Caco-2 (cell line): Measurements from ENCODE around the gene RHEBL1. TPM values are rescaled to one million over a fixed set of nuclear protein-coding genes. Genes with fewer than 3 reads are reported as not detected.

Experiments
- BruUV-seq: library from RNA; stranded (reverse); fragments of 400-500 nt; replicated peaks from 2 replicates; lab custom pipeline; 2021; lab: Mats Ljungman, UMichigan
- CTCF ChIA-PET: fragments of 300-600 bp; sonication (Branson Sonifier 250); formaldehyde crosslinking; loops from one replicate; lab custom pipeline; 2022; ENCODE audit warnings: antibody characterized with exemption; lab: Charles Lee
- POLR2A ChIA-PET: fragments of 300-600 bp; sonication (Branson Sonifier 250); formaldehyde crosslinking; loops from one replicate; lab custom pipeline; 2022; ENCODE audit warnings: antibody characterized with exemption; lab: Charles Lee
- DNase-seq, 2 experiments: peaks; one replicate each; pipeline versions ENCODE4 v3.0.0 to v3.0.0-alpha.2; 2020 to 2022
- H3K27me3 ChIP-seq: replicated peaks from 2 replicates; pipeline ENCODE4 v1.6.0; 2011; ENCODE audit warnings: low read length; ENCODE audit not compliant: control insufficient read depth, insufficient read depth
- H3K36me3 ChIP-seq: 2 replicates; pipeline ENCODE4 v1.5.1; 2011; ENCODE audit warnings: low read length; ENCODE audit not compliant: control insufficient read depth, insufficient read depth
- H3K4me1 ChIP-seq: fragments of 250-450 bp; sonication (Bioruptor Pico); 2 replicates; pipeline ENCODE4 v1.5.1; 2020; ENCODE audit warnings: mild to moderate bottlenecking
- H3K4me3 ChIP-seq: 2 replicates; pipeline ENCODE4 v1.5.1; 2011; ENCODE audit warnings: low read depth, mild to moderate bottlenecking, control low read depth, low read length
- H3K9me3 ChIP-seq: fragments of 250-450 bp; sonication (Bioruptor Pico); 2 replicates; pipeline ENCODE4 v1.5.1; 2020; ENCODE audit warnings: mild to moderate bottlenecking, moderate library complexity
- H3K27ac Mint-ChIP-seq: one replicate; pipeline ENCODE4 v1.8.0; 2022; ENCODE audit warnings: mixed read lengths; ENCODE audit not compliant: unreplicated experiment
- H3K27me3 Mint-ChIP-seq: one replicate; pipeline ENCODE4 v1.8.0; 2022; ENCODE audit warnings: mixed read lengths; ENCODE audit not compliant: insufficient read depth, unreplicated experiment
- H3K36me3 Mint-ChIP-seq: one replicate; pipeline ENCODE4 v1.8.0; 2022; ENCODE audit warnings: mild to moderate bottlenecking, mixed read lengths; ENCODE audit not compliant: insufficient read depth, unreplicated experiment
- H3K4me1 Mint-ChIP-seq: one replicate; pipeline ENCODE4 v1.8.0; 2022; ENCODE audit warnings: low read depth, mixed read lengths; ENCODE audit not compliant: unreplicated experiment
- H3K4me3 Mint-ChIP-seq: one replicate; pipeline ENCODE4 v1.8.0; 2022; ENCODE audit warnings: mild to moderate bottlenecking, moderate library complexity, mixed read lengths; ENCODE audit not compliant: unreplicated experiment
- H3K9me3 Mint-ChIP-seq: one replicate; pipeline ENCODE4 v1.8.0; 2022; ENCODE audit warnings: mixed read lengths; ENCODE audit not compliant: unreplicated experiment
- CTCF ChIP-seq, 2 experiments: fragments of 200-600 bp in 1 of 2; IDR thresholded peaks; 1 replicate in 1 of 2; 2 replicates in 1 of 2; pipeline versions ENCODE4 v1.5.1 to v1.8.0; 2011 to 2022; ENCODE audit warnings: antibody characterized with exemption in 1 of 2, control low read depth in 1 of 2, inconsistent platforms in 1 of 2, low read depth in 1 of 2, low read length in 1 of 2, mild to moderate bottlenecking in 1 of 2, moderate library complexity in 1 of 2; ENCODE audit not compliant: insufficient read depth in 1 of 2, severe bottlenecking in 1 of 2, unreplicated experiment in 1 of 2
- intact Hi-C: fragments of 100-400 bp; cut with micrococcal nuclease; formaldehyde crosslinking; loops from one replicate; pipeline ENCODE4 v1.10.0; 2022; ENCODE audit not compliant: unreplicated experiment
- total RNA-seq: library from RNA; stranded (reverse); gene quantifications from 2 replicates; pipeline ENCODE4 v1.2.3, GENCODE V29; 2022

The RHEBL1 gene
- total RNA-seq, 1 experiment from 2014 or later = 2.5 TPM

GRCh38 chr12:49026678-49027480 is 42.9 kb downstream of the RHEBL1 start:
- ChIA-PET CTCF (interaction anchor here (0.8 kb wide), 1 partner anchor 32 kb away, joined by 4 read pairs; no protein-coding TSS in a partner anchor), POLR2A (no interaction called here)
- Histone ChIP-seq H3K4me3 (no peak overlapping the region), H3K36me3 (peaks cover 14% of the 10 kb centered on the region), H3K27me3 (no peaks in the 10 kb centered on the region), H3K4me1 (no peaks in the 10 kb centered on the region), H3K9me3 (no peaks in the 10 kb centered on the region)
- Mint-ChIP-seq H3K27me3 (no peaks in the 10 kb centered on the region), H3K4me3 (no peak overlapping the region), H3K4me1 (no peaks in the 10 kb centered on the region), H3K36me3 (peaks cover 90% of the 10 kb centered on the region), H3K27ac (no peak overlapping the region), H3K9me3 (no peaks in the 10 kb centered on the region)
- DNase-seq = peak in 1 of 2 experiments; percentile 36
- intact Hi-C loops = no loop called here
- no peak for TF ChIP-seq CTCF (IDR thresholded peaks at IDR 0.05; ENCODE audit: insufficient read depth in 1 of 2, low read depth in 1 of 2, low read length in 1 of 2, severe bottlenecking in 1 of 2, unreplicated experiment in 1 of 2)
- TSS peak; percentile 22 for BruUV-seq

DNA sequence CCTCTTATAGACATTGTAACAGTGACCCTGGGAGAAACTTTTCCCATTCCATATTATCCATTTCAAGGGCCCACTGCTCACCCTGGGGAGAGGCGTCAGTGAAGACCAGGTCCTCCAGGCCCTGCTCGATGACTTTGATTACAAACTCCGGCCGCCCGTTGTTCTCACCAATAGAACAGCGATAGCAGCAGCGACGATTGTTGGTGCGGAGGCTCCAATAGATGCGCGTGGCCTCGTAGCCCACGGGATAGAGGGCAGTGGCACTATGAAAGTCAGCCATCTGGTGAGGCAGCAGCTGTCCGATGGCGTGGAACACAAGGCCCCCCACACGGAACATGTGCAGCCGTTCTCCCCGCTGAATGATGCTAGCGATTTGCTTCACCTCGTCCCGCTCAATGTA is 43.7 kb downstream of the RHEBL1 start:
- no peak overlapping the region for H3K4me3 Mint-ChIP-seq
- H3K36me3 Mint-ChIP-seq = peaks cover 90% of the 10 kb centered on the region
- intact Hi-C loops = no loop called here
- Histone ChIP-seq H3K27me3 (no peaks in the 10 kb centered on the region), H3K4me1 (no peaks in the 10 kb centered on the region), H3K9me3 (no peaks in the 10 kb centered on the region), H3K36me3 (peaks cover 12% of the 10 kb centered on the region), H3K4me3 (no peak overlapping the region)
- BruUV-seq = no TSS peak
- no peak for DNase-seq
- no peak overlapping the region for H3K27ac Mint-ChIP-seq
- no peaks in the 10 kb centered on the region for H3K27me3 Mint-ChIP-seq
- H3K4me1 Mint-ChIP-seq = no peaks in the 10 kb centered on the region
- POLR2A ChIA-PET = no interaction called here
- H3K9me3 Mint-ChIP-seq = no peaks in the 10 kb centered on the region
- CTCF ChIA-PET = interaction anchor here (0.7 to 0.8 kb wide), 2 partner anchors 11 to 32 kb away, joined by 3 to 4 read pairs; no protein-coding TSS in a partner anchor
- no peak for TF ChIP-seq CTCF (IDR thresholded peaks at IDR 0.05; ENCODE audit: insufficient read depth in 1 of 2, low read depth in 1 of 2, low read length in 1 of 2, severe bottlenecking in 1 of 2, unreplicated experiment in 1 of 2)

DNA sequence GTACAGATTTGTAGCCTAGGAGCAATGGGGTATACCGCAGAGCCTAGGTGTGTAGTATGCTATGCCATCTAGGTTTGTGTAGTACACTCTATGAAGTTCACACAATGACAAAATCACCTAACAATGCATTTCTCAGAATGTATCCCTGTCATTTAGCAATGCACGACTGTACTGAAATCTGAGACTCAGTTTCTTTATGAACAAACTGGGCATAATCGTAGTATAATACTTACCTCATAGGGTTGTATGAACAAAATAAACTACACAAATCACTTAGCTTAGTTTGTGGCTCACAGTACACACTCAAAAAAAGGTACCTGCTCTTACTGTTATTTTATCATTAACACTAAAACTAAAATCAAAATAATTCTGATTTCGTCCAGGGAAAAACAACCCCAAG is 44.3 kb downstream of the RHEBL1 start:
- H3K4me1 Mint-ChIP-seq = no peaks in the 10 kb centered on the region
- Histone ChIP-seq H3K4me3 (no peak overlapping the region), H3K9me3 (no peaks in the 10 kb centered on the region), H3K4me1 (no peaks in the 10 kb centered on the region), H3K27me3 (no peaks in the 10 kb centered on the region), H3K36me3 (peaks cover 12% of the 10 kb centered on the region)
- TF ChIP-seq CTCF (IDR thresholded peaks at IDR 0.05; ENCODE audit: insufficient read depth in 1 of 2, low read depth in 1 of 2, low read length in 1 of 2, severe bottlenecking in 1 of 2, unreplicated experiment in 1 of 2) = no peak
- DNase-seq = no peak
- intact Hi-C loops = no loop called here
- no peaks in the 10 kb centered on the region for H3K27me3 Mint-ChIP-seq
- no peak overlapping the region for H3K4me3 Mint-ChIP-seq
- no peaks in the 10 kb centered on the region for H3K9me3 Mint-ChIP-seq
- no TSS peak for BruUV-seq
- ChIA-PET CTCF (interaction anchor here (0.7 kb wide), 1 partner anchor 11 kb away, joined by 3 read pairs; no protein-coding TSS in a partner anchor), POLR2A (no interaction called here)
- H3K27ac Mint-ChIP-seq = no peak overlapping the region
- peaks cover 90% of the 10 kb centered on the region for H3K36me3 Mint-ChIP-seq
